Measurements from ENCODE around the gene KCND3. TPM values are rescaled to one million over a fixed set of nuclear protein-coding genes. Genes with fewer than 3 reads are reported as not detected.

KCND3 gene
- total RNA-seq, 4 donors from 2014 or later: 1.0 to 6.9 (median 3.9) TPM

- Histone ChIP-seq H3K36me3 (no peaks in the 10 kb centered on the region), H3K4me1 (peaks cover 0 to 14% (median 4%) of the 10 kb centered on the region in 4 donors), H3K27me3 (no peaks in the 10 kb centered on the region), H3K9me3 (no peaks in the 10 kb centered on the region), H3K27ac (peak overlapping the region in 1 of 4 donors; percentile 8), H3K4me3 (no peak overlapping the region)
- no peak for TF ChIP-seq CTCF (IDR thresholded peaks at IDR 0.05)
- no peak for DNase-seq (ENCODE audit: low spot score in 2 of 2)
- 30 to 35% methylated on average over 5 to 6 of the region's 6 CpGs for WGBS, 2 donors
Observed at GRCh38 chr1:111948209-111949171, 41.0 kb downstream of the KCND3 start.

GRCh38 chr1:111943846-111944749, 45.4 kb downstream of the KCND3 start:
- Histone ChIP-seq H3K9me3 (no peaks in the 10 kb centered on the region), H3K4me3 (no peak overlapping the region), H3K4me1 (peaks cover 0 to 14% (median 4%) of the 10 kb centered on the region in 4 donors), H3K36me3 (no peaks in the 10 kb centered on the region), H3K27ac (no peak overlapping the region), H3K27me3 (no peaks in the 10 kb centered on the region)
- 75 to 84% methylated on average over 13 to 15 of the region's 15 CpGs for WGBS, 2 donors
- no peak for DNase-seq (ENCODE audit: low spot score in 2 of 2)
- TF ChIP-seq CTCF (IDR thresholded peaks at IDR 0.05) (no peak), EP300 (IDR thresholded peaks at IDR 0.05) (no peak), POLR2A (IDR thresholded peaks at IDR 0.05) (no peak)

GRCh38 chr1:111943066-111943465, 46.4 kb downstream of the KCND3 start:
- Histone ChIP-seq H3K36me3 (no peaks in the 10 kb centered on the region), H3K4me3 (no peak overlapping the region), H3K27ac (no peak overlapping the region), H3K9me3 (no peaks in the 10 kb centered on the region), H3K27me3 (no peaks in the 10 kb centered on the region), H3K4me1 (peaks cover 0 to 4% (median 1%) of the 10 kb centered on the region in 4 donors)
- DNase-seq (ENCODE audit: low spot score in 2 of 2): no peak
- TF ChIP-seq POLR2A (IDR thresholded peaks at IDR 0.05) (no peak), EP300 (IDR thresholded peaks at IDR 0.05) (no peak), CTCF (IDR thresholded peaks at IDR 0.05) (no peak)
- WGBS, 2 donors: 69 to 77% methylated on average over 4 of the region's 4 CpGs

- Histone ChIP-seq H3K27ac (no peak overlapping the region), H3K9me3 (no peaks in the 10 kb centered on the region), H3K4me3 (no peak overlapping the region), H3K27me3 (no peaks in the 10 kb centered on the region), H3K36me3 (no peaks in the 10 kb centered on the region), H3K4me1 (no peaks in the 10 kb centered on the region)
- WGBS, 2 donors: 87 to 89% methylated on average over 3 of the region's 3 CpGs
- DNase-seq (ENCODE audit: low spot score in 2 of 2): no peak
- TF ChIP-seq CTCF (IDR thresholded peaks at IDR 0.05) (no peak), EP300 (IDR thresholded peaks at IDR 0.05) (no peak), POLR2A (IDR thresholded peaks at IDR 0.05) (no peak)
Observed at GRCh38 chr1:111938536-111938935, 50.9 kb downstream of the KCND3 start.

Measured in tibial nerve (tissue), 4 donors.